Measurements from ENCODE around the gene CYP26C1. TPM values are rescaled to one million over a fixed set of nuclear protein-coding genes. Genes with fewer than 3 reads are reported as not detected.

CYP26C1 gene
- total RNA-seq, 4 donors from 2014 or later: 0.19 to 0.34 TPM; not detected in 2

DNA sequence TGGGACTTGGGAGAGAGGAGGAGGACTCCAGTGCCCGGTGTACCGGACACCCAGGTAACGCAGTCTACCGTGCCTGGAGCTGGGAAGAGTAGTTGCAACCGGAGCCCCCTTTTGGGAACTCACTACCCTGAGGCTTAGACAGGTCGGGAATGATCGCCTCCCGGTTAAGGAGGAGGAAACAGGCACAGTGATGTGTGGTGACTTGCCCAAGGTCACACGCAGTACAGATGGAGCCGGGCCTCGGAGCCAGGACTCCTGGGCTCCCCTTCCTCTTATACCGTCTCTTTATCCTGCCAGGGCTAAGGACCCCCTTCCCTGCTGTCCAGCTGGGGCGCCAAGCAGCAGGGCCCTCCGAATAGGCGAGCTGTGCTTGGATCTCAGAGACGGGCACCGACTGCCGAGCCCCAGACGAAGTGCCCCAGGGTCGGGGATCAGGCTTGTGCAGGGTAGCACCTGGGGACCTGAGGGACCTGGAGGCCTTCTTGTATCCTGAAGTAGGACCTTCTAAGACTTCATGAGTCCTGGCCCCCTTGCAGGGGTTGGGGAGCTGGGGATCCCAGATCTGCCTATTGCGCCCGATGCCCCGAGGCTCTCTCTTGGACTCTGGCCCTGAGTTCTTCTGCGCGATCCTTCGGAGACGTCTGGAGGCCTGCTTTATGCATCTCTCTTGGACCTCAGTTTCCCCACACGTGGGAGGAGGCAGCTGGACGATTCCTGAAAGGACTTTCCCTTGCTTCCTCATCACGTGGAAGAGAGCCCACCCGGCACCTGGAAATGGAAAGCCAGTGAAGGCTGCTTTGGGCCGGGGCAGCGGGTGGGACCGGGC, 12.3 kb downstream of the CYP26C1 start:
- TF ChIP-seq, protein P1, sequence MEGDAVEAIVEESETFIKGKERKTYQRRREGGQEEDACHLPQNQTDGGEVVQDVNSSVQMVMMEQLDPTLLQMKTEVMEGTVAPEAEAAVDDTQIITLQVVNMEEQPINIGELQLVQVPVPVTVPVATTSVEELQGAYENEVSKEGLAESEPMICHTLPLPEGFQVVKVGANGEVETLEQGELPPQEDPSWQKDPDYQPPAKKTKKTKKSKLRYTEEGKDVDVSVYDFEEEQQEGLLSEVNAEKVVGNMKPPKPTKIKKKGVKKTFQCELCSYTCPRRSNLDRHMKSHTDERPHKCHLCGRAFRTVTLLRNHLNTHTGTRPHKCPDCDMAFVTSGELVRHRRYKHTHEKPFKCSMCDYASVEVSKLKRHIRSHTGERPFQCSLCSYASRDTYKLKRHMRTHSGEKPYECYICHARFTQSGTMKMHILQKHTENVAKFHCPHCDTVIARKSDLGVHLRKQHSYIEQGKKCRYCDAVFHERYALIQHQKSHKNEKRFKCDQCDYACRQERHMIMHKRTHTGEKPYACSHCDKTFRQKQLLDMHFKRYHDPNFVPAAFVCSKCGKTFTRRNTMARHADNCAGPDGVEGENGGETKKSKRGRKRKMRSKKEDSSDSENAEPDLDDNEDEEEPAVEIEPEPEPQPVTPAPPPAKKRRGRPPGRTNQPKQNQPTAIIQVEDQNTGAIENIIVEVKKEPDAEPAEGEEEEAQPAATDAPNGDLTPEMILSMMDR (IDR thresholded peaks at IDR 0.05): no peak
- no peak for TF ChIP-seq POLR2A (IDR thresholded peaks at IDR 0.05)
- Histone ChIP-seq H3K4me1 (peaks cover 34 to 58% (median 40%) of the 10 kb centered on the region in 3 donors), H3K27ac (no peak overlapping the region), H3K4me3 (peak overlapping the region in 3 of 4 donors; percentile 22 to 56 (median 41)), H3K27me3 (peaks cover 25 to 100% (median 39%) of the 10 kb centered on the region in 4 donors), H3K36me3 (no peaks in the 10 kb centered on the region), H3K9me3 (no peaks in the 10 kb centered on the region)
- 0 to 5% methylated on average over 9 to 13 of the region's 34 CpGs for WGBS, 2 donors
- no peak for DNase-seq
- intact Hi-C loops (cut with DNase I): no loop called here

- no peaks in the 10 kb centered on the region for H3K36me3 ChIP-seq
- H3K4me3 ChIP-seq: peak within 1 kb of the TSS; percentile 3 to 56 (median 32)
- no peak for DNase-seq
- no peaks in the 10 kb centered on the region for H3K9me3 ChIP-seq
- TF ChIP-seq, protein P1 (IDR thresholded peaks at IDR 0.05): no peak
- TF ChIP-seq POLR2A (IDR thresholded peaks at IDR 0.05): no peak
- intact Hi-C loops (cut with DNase I): no loop called here
- peaks cover 34 to 51% (median 34%) of the 10 kb centered on the region in 3 donors for H3K4me1 ChIP-seq
- peaks cover 17 to 99% (median 35%) of the 10 kb centered on the region in 4 donors for H3K27me3 ChIP-seq
- no peak within 1 kb of the TSS for H3K27ac ChIP-seq
- WGBS, 2 donors: no CpG with 5 or more reads among the region's 52 CpGs
Observed at GRCh38 chr10:93073539-93074146, 13.0 kb downstream of the CYP26C1 start, which contains the start of gene CYP26A1. TSS of gene CYP26A1 (plus strand) at chr10:93073893. CDS start at chr10:93073935, 42 bp downstream.

DNA sequence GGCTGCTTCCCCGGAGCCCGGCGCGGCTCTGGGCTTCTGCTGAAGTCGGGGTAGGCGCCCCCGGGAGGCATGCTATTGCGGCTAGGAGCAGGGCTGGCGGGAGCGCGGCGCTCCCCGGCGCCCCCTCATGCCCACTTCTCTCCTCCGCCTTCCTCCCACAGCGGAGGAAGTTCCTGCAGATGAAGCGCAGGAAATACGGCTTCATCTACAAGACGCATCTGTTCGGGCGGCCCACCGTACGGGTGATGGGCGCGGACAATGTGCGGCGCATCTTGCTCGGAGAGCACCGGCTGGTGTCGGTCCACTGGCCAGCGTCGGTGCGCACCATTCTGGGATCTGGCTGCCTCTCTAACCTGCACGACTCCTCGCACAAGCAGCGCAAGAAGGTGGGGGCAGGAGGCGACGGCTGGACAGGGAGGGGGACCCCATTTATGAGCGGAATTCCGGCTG, 13.6 kb downstream of the CYP26C1 start:
- Histone ChIP-seq H3K4me1 (peaks cover 31 to 46% (median 34%) of the 10 kb centered on the region in 3 donors), H3K27ac (no peak overlapping the region), H3K36me3 (no peaks in the 10 kb centered on the region), H3K4me3 (peak overlapping the region; percentile 3 to 56 (median 32)), H3K9me3 (no peaks in the 10 kb centered on the region), H3K27me3 (peaks cover 14 to 99% (median 33%) of the 10 kb centered on the region in 4 donors)
- DNase-seq: no peak
- intact Hi-C loops (cut with DNase I): no loop called here
- TF ChIP-seq POLR2A (IDR thresholded peaks at IDR 0.05): no peak
- TF ChIP-seq, protein P1 (IDR thresholded peaks at IDR 0.05): no peak
- 0 to 2% methylated on average over 4 to 16 of the region's 40 CpGs for WGBS, 2 donors

DNA sequence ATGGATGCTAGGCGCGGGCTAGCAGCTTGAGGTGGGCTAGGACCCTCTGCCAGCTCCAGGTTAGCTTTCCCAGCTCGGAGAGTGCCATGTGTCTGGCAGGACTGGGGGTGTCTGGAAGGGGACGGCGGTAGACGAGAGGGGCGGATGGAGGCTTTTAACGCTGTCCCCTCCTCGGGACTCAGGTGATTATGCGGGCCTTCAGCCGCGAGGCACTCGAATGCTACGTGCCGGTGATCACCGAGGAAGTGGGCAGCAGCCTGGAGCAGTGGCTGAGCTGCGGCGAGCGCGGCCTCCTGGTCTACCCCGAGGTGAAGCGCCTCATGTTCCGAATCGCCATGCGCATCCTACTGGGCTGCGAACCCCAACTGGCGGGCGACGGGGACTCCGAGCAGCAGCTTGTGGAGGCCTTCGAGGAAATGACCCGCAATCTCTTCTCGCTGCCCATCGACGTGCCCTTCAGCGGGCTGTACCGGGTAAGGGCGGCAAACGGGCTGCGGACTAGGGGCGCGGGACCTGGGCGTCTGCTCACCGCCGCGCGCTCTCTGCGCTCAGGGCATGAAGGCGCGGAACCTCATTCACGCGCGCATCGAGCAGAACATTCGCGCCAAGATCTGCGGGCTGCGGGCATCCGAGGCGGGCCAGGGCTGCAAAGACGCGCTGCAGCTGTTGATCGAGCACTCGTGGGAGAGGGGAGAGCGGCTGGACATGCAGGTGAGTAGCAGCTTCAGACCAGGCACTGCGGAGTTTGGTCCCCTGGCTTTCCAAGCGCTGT, 14.2 kb downstream of the CYP26C1 start:
- 4 to 17% methylated on average over 9 to 11 of the region's 67 CpGs for WGBS, 2 donors
- TF ChIP-seq, protein P1 (IDR thresholded peaks at IDR 0.05): no peak
- TF ChIP-seq POLR2A (IDR thresholded peaks at IDR 0.05): no peak
- Histone ChIP-seq H3K9me3 (no peaks in the 10 kb centered on the region), H3K4me1 (peaks cover 31 to 42% (median 34%) of the 10 kb centered on the region in 3 donors), H3K4me3 (peak overlapping the region in 2 of 4 donors; percentile 41 to 56), H3K36me3 (no peaks in the 10 kb centered on the region), H3K27me3 (peaks cover 14 to 99% (median 33%) of the 10 kb centered on the region in 4 donors), H3K27ac (no peak overlapping the region)
- intact Hi-C loops (cut with DNase I): no loop called here
- DNase-seq: no peak
